HepG2 (cell line): ENCODE results near the gene ALDH1A2. TPM values are rescaled to one million over a fixed set of nuclear protein-coding genes. Genes with fewer than 3 reads are reported as not detected.

Experiments
- ATAC-seq: fragments of 200-7000 bp; cut with Tn5 transposase; 3 replicates; pipeline ENCODE4 v1.9.1; 2020; ENCODE audit warnings: mild to moderate bottlenecking, moderate library complexity
- BruUV-seq: library from RNA; stranded (reverse); fragments of 400-500 nt; replicated peaks from 2 replicates; lab custom pipeline; 2021; lab: Mats Ljungman, UMichigan
- CTCF ChIA-PET: fragments of 300-600 bp; formaldehyde crosslinking; extraction: SDS; loops from one replicate; lab custom pipeline; 2021; ENCODE audit warnings: low total read pairs, inconsistent platforms, low intra/inter-chr PET ratio; lab: Yijun Ruan, JAX
- POLR2A ChIA-PET: fragments of 350-600 bp; sonication (Branson Sonifier 250); formaldehyde crosslinking; loops from one replicate; lab custom pipeline; 2020; ENCODE audit warnings: antibody characterized with exemption, inconsistent platforms; lab: Yijun Ruan, JAX
- DNase-seq: peaks from one replicate; pipeline ENCODE4 v3.0.0-alpha.2; 2015; ENCODE audit warnings: low spot score
- FAIRE-seq: peaks from 3 replicates; lab custom pipeline; 2011; peaks lifted over from hg19 to GRCh38; lab: Jason Lieb, UNC
- H2AFZ ChIP-seq: one replicate; pipeline ENCODE4 v1.6.1; 2011; ENCODE audit warnings: low read length, inconsistent platforms
- H3K27ac ChIP-seq: fragments of 300-600 bp; 3 replicates; pipeline ENCODE4 v1.8.0; 2011; ENCODE audit warnings: mixed run types, mild to moderate bottlenecking, mixed read lengths, low read length, inconsistent platforms; ENCODE audit not compliant: insufficient read depth; ENCODE audit errors: extremely low read length
- H3K27me3 ChIP-seq, 2 experiments: fragments of 200-600 bp in 1 of 2; 2 replicates in 1 of 2; 3 replicates in 1 of 2; pipeline versions ENCODE4 v1.6.0 to v1.8.0; 2011; ENCODE audit warnings: low read length in 2 of 2, mild to moderate bottlenecking in 2 of 2, moderate library complexity in 2 of 2, inconsistent platforms in 1 of 2; ENCODE audit not compliant: insufficient read depth in 2 of 2, control insufficient read depth in 1 of 2
- H3K36me3 ChIP-seq, 2 experiments: fragments of 200-600 bp in 1 of 2; replicated peaks in 1 of 2; 2 replicates in 1 of 2; 3 replicates in 1 of 2; pipeline versions ENCODE4 v1.5.1 to v1.8.0; 2011; ENCODE audit warnings: low read length in 2 of 2, inconsistent platforms in 1 of 2; ENCODE audit not compliant: insufficient read depth in 2 of 2, control insufficient read depth in 1 of 2
- H3K4me1 ChIP-seq: 2 replicates; pipeline ENCODE4 v1.5.1; 2012; ENCODE audit warnings: low read length, inconsistent platforms; ENCODE audit not compliant: insufficient read depth
- H3K4me2 ChIP-seq: 2 replicates; pipeline ENCODE4 v1.6.0; 2011; ENCODE audit warnings: low read depth, low read length, inconsistent platforms
- H3K4me3 ChIP-seq, 3 experiments: fragments of 200-600 bp in 1 of 3; sonication (generic), shearing (Covaris generic) in 1 of 3; replicated peaks in 1 of 3; 2 replicates each; pipeline ENCODE4 v1.5.1; 2011 to 2016; ENCODE audit warnings: low read length in 3 of 3, inconsistent platforms in 2 of 3, low read depth in 2 of 3, mild to moderate bottlenecking in 2 of 3, control low read depth in 1 of 3, mixed read lengths in 1 of 3; ENCODE audit not compliant: insufficient read depth in 1 of 3
- H3K79me2 ChIP-seq: one replicate; pipeline ENCODE4 v1.6.1; 2011; ENCODE audit warnings: low read length, inconsistent platforms; ENCODE audit not compliant: insufficient read depth
- H3K9ac ChIP-seq: 2 replicates; pipeline ENCODE4 v1.6.0; 2011; ENCODE audit warnings: mild to moderate bottlenecking, low read depth, low read length, inconsistent platforms; ENCODE audit not compliant: insufficient read depth
- H3K9me3 ChIP-seq: 2 replicates; pipeline ENCODE4 v1.5.1; 2012; ENCODE audit warnings: mild to moderate bottlenecking, low read length
- H4K20me1 ChIP-seq: 2 replicates; pipeline ENCODE4 v1.6.0; 2011; ENCODE audit warnings: inconsistent platforms, mild to moderate bottlenecking, low read length, moderate library complexity; ENCODE audit not compliant: insufficient read depth
- HNF4G ChIP-seq, 2 experiments: sonication (generic) in 1 of 2; formaldehyde crosslinking in 1 of 2; IDR thresholded peaks; 2 replicates each; pipeline versions ENCODE4 v1.4.0 to v1.6.1; 2011 to 2020; ENCODE audit warnings: borderline replicate concordance in 2 of 2, low read depth in 2 of 2, mild to moderate bottlenecking in 2 of 2, low read length in 1 of 2, missing genetic modification reagents in 1 of 2, moderate library complexity in 1 of 2
- HNRNPK ChIP-seq: fragments of 200-400 bp; formaldehyde crosslinking; IDR thresholded peaks from 2 replicates; pipeline ENCODE4 v1.6.1; 2018; ENCODE audit warnings: low read length, low read depth, moderate library complexity, mild to moderate bottlenecking; ENCODE audit not compliant: poor library complexity, severe bottlenecking
- PPARG ChIP-seq: conservative IDR thresholded peaks from 2 replicates; pipeline ENCODE4 v1.6.1; 2016; ENCODE audit warnings: missing biosample characterization, missing genetic modification reagents
- RBFOX2 ChIP-seq: fragments of 200-400 bp; formaldehyde crosslinking; IDR thresholded peaks from 2 replicates; pipeline ENCODE4 v1.6.1; 2017; ENCODE audit warnings: low read depth, mild to moderate bottlenecking, low read length
- SALL2 ChIP-seq: sonication (generic); formaldehyde crosslinking; IDR thresholded peaks from 2 replicates; pipeline ENCODE4 v1.8.1; 2023; ENCODE audit warnings: mild to moderate bottlenecking, missing genetic modification reagents, inconsistent platforms
- SIN3A ChIP-seq: IDR thresholded peaks from 2 replicates; pipeline ENCODE4 v1.6.1; 2011; ENCODE audit warnings: low read depth, mild to moderate bottlenecking, control low read depth, low read length, borderline replicate concordance
- ZBTB40 ChIP-seq, 2 experiments: fragments of 450-650 bp in 1 of 2; sonication (generic) in 1 of 2; formaldehyde crosslinking in 1 of 2; IDR thresholded peaks; 2 replicates each; pipeline versions ENCODE4 v1.6.1 to v1.8.0; 2016 to 2022; ENCODE audit warnings: antibody characterized with exemption in 1 of 2, mild to moderate bottlenecking in 1 of 2, missing genetic modification reagents in 1 of 2
- ZNF777 ChIP-seq: sonication (generic); formaldehyde crosslinking; IDR thresholded peaks from 2 replicates; pipeline ENCODE4 v1.4.0; 2020; ENCODE audit warnings: missing genetic modification reagents
- ZNF883 ChIP-seq: sonication (generic); formaldehyde crosslinking; IDR thresholded peaks from 2 replicates; pipeline ENCODE4 v1.5.1; 2020; ENCODE audit warnings: mild to moderate bottlenecking, missing genetic modification reagents; ENCODE audit errors: not compliant biosample characterization
- WGBS: methylation state at CpG from one replicate; pipeline ENCODE4 v1.1.6; 2017; ENCODE audit warnings: low lambda C conversion rate; 5-methylcytosine and 5-hydroxymethylcytosine counted together
- in situ Hi-C: cut with HindIII; loops from 2 replicates; pipeline ENCODE4 v1.10.0; 2017; ENCODE audit warnings: low pct_unique_long_range_greater_than_20kb; ENCODE audit not compliant: extremely low pct_ligation_motif_present
- intact Hi-C: fragments of 100-400 bp; cut with micrococcal nuclease; formaldehyde crosslinking; loops from one replicate; pipeline ENCODE4 v1.10.0; 2022; ENCODE audit not compliant: unreplicated experiment
- polyA plus RNA-seq, 8 experiments: library from polyadenylated mRNA; depleted of rRNA in 3 of 8; stranded (reverse) in 7 of 8; unstranded in 1 of 8; fragments of >200 nt; fragmentation: Illumina TruSeq in 4 of 8; extraction: Trizol in 4 of 8; gene quantifications; 2 replicates each; pipeline versions ENCODE4 v1.2.1 to v1.2.3, GENCODE V29; 2011 to 2016; ENCODE audit warnings: low read depth in 4 of 8, missing spikeins in 1 of 8, mixed read lengths in 1 of 8; ENCODE audit not compliant: insufficient read depth in 1 of 8
- total RNA-seq, 5 experiments: library from RNA; depleted of rRNA; stranded (reverse); fragments of >200 nt; fragmentation: Illumina TruSeq; extraction: Trizol; gene quantifications; 2 replicates each; pipeline ENCODE4 v1.2.3, GENCODE V29; 2016; ENCODE audit warnings: low read depth in 1 of 5
- TF ChIP-seq, protein P1 (sequence below): sonication (generic); formaldehyde crosslinking; IDR thresholded peaks from 2 replicates; pipeline ENCODE4 v1.8.1; 2023; ENCODE audit warnings: mild to moderate bottlenecking, moderate library complexity, missing genetic modification reagents

The ALDH1A2 gene
- total and polyA plus RNA-seq, 2 of the 13 experiments (the other 11 are each of a cell fraction or from before 2014, with no cell fraction given), result 0.64 to 0.90 TPM

- no peaks in the 10 kb centered on the region for H3K4me1 ChIP-seq
- H2AFZ ChIP-seq, result no peak overlapping the region
- no peak overlapping the region for H3K9ac ChIP-seq
- no peak overlapping the region for H3K4me3 ChIP-seq
- POLR2A ChIA-PET, result no interaction called here
- FAIRE-seq (no peak), DNase-seq (no peak), ATAC-seq (no peak)
- no peaks in the 10 kb centered on the region for H3K36me3 ChIP-seq
- H3K4me2 ChIP-seq, result no peak overlapping the region
- no peaks in the 10 kb centered on the region for H3K9me3 ChIP-seq
- H3K27me3 ChIP-seq, result peaks cover 2 to 15% of the 10 kb centered on the region in 2 experiments; a peak in 2 of 5 replicates
- no peak for TF ChIP-seq ZBTB40 (IDR thresholded peaks at IDR 0.05)
- TF ChIP-seq ZBTB40 (CRISPR knock-in tag; IDR thresholded peaks at IDR 0.05), result no peak
- TF ChIP-seq SALL2, result no peak
- TF ChIP-seq PPARG (CRISPR knock-in tag), result no peak
- no peak for TF ChIP-seq RBFOX2
- no peak for TF ChIP-seq ZNF777
- no peak for TF ChIP-seq ZNF883 (CRISPR knock-in tag)
- no peak for TF ChIP-seq HNRNPK
- TF ChIP-seq SIN3A, result no peak
- no peak for TF ChIP-seq HNF4G (IDR thresholded peaks at IDR 0.05; ENCODE audit: borderline replicate concordance, low read depth, low read length)
- no peak for TF ChIP-seq HNF4G (CRISPR knock-in tag; IDR thresholded peaks at IDR 0.05; ENCODE audit: borderline replicate concordance, low read depth)
- TF ChIP-seq, protein P1, sequence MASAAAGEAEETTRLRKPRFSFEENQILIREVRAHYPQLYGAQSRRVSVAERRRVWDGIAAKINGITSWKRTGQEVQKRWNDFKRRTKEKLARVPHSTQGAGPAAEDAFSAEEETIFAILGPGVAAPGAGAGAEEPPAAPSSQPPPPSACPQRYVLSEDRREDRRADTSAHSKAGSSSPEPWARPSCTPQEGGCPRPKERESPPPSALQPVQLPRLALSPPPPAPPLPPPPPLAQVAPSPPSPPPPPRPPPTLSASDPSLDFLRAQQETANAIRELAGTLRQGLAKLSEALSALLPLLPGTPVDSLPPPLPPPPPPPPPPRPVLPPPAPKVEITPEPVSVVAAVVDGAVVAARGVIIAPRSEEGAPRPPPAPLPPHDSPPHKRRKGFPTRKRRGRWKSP (CRISPR knock-in tag), result no peak
- no TSS peak for BruUV-seq
- intact Hi-C loops, result no loop called here
- 0% methylated on average over 2 of the region's 2 CpGs for WGBS
- in situ Hi-C loops, result no loop called here
- no peak overlapping the region for H3K27ac ChIP-seq
- H4K20me1 ChIP-seq, result no peaks in the 10 kb centered on the region
- no peaks in the 10 kb centered on the region for H3K79me2 ChIP-seq
- CTCF ChIA-PET, result no interaction called here
Observed at GRCh38 chr15:57921371-57921770, 144.1 kb downstream of the ALDH1A2 start.
